NAMALWA (cell line): ENCODE data around the gene AGAP1.
"Not testable (repeated sequence)": the region's sequence is repeated elsewhere in the genome, so short reads cannot be mapped to it uniquely, and the experiment has no call there.

Experiments used
- DNase-seq: peaks from one replicate; pipeline ENCODE4 v3.0.0-alpha.2; 2015; ENCODE audit warnings: low spot score

The AGAP1 gene

DNA sequence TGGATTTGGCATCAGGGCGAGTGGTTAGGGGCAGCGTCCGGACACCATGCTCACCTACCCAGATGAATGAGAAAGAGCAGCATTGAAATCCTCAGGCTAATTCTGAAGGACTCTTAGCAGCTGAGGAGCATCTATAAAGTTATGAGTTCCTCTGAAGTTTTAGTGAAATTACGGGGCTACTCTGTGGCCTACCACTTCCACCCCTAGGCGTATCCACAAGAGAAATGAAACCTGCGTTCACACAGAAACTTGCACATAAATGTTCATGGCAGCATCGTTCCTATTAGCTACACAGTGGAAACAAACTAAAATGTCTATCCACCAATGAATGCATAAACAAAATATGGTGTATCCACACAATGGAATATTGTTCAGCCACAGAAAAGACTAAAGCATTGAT lies 576.4 kb downstream of the AGAP1 start:
- no peak for DNase-seq

DNA sequence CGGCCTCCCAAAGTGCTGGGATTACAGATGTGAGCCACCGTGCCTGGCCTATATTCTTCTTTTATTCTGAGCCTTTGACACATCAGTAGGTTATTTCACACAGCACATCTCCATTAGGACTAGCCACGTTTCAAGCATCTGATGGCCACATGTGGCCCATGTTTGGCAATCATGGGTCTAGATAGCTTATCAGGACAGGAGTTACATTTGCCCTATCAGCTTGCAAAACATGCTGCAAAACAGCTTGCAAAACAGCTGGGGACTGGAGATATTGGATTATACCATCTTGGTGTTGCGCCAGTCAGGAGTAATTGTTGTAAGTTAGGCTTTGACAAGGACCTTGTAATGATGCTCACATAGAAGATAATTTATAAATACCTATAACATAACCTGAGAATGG lies 579.4 kb downstream of the AGAP1 start:
- DNase-seq = no peak

DNA sequence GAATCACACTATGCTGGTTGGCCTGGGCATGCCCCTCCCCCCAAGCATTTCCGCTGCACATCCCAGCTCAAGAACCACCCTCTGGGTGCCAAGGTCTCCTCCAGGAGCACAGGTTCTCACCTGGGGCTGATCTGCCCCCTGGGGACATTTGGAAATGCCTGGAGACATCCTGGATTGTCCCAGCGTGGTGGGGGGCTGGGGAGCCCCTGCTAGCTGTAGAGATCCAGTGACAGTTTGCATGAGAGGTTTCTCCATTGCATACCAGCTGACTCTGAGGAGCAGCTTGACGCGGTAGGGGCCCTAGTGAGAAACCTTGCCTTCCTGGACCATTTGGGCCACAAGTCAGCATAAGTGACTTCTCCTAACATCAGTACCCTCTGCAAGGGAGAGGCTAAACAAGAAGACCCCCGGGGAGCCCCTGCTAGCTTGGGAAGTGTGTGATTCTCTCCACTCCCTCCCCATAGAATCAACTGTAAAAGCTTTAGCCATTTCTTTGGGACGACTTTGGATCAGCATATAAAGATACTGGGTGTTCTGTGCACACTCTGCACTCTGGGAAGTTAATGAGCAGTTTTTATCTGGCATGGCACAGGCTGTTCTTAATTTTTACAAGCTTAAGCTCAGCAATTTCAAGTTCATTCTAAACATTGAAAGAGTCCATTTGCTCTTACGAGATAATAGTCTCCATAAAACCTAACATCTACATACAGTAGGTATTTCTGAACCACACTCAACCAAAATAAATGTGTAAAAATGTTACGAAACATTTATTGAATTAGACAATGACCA lies 580.2 kb downstream of the AGAP1 start:
- DNase-seq = no peak

DNA sequence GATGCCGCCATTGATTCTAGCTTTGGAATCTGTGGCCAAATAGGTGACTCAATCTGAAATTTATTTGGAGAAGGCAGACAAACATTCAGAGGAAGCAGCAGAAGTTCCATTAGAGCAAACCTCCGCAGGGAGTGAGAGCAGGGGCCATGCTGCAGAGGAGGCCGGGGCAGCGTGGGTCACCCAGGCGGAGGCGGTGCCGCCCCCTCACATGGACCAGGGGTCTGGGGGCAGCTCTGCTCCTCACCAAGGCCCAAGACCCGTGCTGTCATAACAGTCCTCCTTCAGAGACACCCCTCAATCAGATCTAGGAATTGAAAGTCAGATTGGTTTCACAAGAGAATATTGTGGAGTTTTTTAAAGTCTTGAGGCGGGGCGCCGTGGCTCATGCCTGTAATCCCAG lies 582.0 kb downstream of the AGAP1 start:
- DNase-seq = no peak

DNA sequence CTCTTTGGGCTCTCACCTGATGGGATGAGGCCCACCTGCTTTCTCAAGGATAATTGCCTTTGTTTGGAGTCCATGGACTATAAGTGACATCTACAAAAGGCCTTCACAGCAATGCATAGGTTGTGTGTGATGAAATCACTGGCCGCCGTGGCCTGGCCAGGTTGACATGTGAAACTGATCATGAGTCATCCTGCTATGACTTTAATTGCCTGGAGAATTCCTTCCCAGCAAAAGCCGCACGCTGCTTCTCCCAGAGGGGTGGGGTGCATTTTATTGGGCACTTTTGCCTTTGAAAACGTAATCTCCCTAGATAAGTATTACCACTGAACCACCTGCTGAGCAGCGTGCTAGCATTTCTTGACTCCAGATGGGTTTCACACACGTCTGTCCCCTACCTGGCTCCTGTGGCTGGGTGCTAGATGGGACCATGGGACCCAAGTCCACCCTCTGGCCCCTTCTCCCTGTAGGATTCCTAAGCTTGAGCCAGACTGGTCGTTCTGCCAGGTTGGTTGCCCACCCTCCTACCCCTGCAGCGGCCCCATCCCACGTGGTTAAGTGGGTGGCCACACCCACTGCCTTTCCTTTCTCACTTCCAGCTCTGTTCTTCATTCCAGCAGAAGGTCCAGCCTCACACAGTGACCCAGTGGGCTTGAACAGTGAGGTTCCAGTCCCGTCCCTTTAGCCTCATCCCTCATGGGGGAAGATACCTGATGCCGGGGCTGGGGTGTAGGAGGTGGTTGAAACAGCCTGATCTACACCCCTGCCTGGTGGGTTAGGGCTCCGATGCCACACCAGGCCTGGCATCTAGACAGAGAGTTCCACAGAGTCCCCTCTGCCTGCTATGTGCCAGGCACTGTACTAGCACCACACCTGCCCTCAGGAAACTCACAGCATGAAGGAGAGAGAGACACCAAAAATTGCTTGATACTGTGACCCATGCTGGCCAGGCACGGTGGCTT lies 584.7 kb downstream of the AGAP1 start:
- no peak for DNase-seq

DNA sequence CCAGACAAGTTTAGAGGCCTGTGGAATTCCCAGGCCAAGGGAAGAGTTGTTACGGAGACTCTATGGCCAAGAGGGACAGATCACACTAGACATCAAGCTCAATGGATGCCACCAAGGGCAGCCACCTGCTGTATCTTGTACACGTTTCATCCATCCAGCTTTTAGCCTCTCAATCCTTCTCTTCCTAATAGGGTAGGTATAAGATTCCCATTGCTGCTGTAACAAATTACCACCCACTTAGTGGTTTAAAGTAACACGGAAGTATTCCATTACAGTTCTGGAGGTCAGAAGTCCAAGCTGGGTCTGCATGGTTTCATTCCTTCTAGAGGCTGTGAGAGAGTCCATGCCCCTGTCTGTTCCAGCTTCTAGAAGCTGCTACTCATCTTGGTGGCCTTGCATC lies 586.6 kb downstream of the AGAP1 start:
- DNase-seq = no peak

DNA sequence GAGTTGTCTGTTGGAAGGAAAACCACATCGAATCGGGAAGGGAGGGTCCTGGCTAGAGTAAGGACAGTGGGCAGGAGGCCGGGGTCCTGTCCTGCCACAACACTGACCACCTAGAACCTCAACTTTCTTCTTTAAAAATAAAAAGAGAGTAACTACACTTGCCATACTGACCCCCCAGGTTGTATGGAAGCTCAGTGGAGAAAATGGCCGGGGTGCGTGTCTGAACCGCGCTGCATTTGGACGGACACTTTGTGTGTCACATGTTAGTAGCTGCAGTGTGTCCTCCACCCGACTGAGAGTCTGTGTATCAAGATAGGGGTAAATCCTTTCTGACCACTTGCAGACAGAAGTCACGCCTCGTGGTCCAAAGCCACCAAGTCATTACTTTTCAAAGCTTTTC lies 587.3 kb downstream of the AGAP1 start:
- DNase-seq = no peak

DNA sequence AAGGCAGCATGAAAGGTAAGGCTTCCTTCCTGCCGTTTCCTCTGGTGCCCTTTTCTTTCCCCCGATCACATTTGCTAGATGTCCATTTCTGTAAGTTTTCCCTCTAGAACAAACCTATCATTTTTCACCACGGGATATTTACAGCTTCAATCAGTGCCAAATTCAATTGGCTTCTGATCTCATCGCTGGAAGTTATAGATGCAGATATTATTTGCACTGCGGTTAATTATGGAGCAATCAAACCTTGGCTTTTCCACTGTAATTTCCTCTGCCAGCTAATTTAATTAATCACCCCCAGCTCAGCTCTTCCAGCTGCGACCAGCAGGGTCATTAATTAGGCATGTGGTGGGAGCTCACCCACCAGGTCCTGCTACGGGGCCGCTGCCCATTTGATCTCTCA lies 588.2 kb downstream of the AGAP1 start:
- DNase-seq = no peak

DNA sequence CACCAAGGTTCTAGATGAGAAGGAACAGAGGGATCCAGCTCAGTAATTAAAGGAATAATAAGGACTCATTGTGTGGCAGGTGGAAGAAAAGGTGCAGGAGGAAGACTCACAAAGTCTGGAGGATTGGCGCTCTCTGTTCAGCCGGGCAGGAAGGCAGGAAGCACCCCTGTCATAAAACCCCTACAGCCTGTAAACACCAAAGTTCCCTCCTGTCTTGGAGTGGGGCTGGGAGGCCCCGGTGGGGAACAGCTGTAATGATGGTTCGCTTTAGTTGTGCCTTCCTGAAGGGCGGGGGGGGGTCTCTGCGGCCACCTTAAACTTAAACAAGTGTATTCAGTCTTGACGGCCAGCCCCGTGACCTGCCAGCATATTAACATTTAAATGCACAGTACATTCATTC lies 590.1 kb downstream of the AGAP1 start:
- DNase-seq = no peak

DNA sequence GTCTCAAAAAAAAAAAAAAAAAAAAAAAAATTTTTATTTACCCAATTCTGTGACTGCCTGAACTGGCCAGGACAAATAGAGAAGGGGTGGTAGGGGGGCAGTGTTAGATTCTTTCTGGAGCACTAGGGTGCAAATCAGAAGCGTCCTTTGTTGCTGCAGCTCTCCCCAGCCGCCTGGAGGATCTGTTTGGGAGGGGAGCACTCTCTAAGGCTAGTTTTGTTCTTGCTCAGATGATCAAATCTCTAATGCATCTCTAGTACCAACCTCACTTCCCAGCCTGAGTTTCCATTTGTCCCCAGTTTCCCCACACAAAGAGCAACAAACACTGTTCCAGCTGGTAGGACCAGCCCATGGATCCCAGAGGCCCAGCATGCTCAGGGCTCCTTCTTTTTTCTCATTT lies 591.4 kb downstream of the AGAP1 start:
- no peak for DNase-seq

DNA sequence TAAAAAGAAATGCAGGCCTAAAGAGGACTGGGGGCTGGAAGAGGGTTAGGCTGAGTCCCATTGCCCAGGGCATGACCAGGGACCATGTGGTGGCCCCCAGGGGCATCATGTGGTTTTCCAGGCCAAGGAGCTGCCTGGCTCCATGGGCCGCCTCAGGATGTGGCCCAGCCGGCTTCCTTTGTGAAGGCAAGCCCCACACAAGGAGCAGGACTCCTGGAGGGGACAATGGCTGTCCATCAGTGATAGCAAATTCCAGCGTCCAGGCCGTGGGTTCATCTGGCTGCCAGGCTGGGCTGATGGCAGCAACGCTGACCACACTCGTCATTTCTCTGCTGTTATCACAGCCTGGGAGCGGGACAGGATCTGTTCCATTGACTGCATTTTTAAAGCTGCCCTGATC lies 591.8 kb downstream of the AGAP1 start:
- no peak for DNase-seq

DNA sequence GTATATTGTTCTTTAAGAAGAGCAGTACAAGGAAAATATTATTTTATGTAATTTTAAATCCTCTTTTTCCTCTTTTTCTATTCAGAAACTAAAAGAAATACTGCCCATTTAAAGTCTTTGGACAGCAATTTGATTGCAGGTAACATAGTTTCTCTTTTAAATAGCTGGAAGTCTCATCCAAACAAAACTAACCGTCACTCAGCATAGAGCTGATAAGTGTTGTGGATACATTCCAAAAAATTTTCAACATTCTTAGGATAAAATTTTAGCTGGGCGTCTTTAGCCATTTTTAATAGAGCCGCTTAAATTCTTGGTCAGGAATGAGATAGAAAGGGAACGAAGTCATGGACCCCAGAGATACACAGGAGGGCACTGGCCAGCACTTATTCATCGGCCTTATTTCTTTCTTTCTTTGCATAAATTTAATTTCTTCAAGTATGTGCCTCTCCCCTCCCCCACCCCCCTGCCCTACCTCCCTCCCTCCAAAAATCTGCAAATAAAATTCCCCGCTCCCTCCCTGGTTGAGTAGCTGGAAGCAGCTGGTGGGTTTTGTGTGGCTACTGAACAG lies 592.6 kb downstream of the AGAP1 start:
- DNase-seq = no peak

DNA sequence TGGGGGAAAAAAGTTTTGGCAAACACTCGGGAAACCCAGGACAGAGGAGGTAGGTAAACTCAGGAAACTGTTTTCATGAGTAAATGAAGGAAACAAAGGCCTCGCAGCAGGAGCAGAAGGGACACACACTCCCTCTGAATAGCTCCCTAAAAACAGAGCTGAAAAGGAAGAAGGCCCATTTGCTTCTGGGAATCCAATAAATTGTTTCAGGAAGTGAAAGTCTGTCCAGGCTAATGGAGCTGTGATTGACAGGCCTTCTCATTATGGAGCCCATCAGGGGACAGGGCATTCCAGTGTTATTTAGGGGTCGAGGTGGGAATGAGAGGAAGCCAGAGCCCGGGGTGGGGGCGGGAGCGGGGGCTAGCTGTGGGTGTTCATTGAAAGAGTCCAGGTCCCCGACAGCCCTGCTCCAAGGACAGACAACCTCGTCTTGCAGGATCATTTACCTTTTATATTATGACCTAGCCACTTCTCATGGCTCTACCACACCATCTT lies 593.2 kb downstream of the AGAP1 start:
- no peak for DNase-seq

DNA sequence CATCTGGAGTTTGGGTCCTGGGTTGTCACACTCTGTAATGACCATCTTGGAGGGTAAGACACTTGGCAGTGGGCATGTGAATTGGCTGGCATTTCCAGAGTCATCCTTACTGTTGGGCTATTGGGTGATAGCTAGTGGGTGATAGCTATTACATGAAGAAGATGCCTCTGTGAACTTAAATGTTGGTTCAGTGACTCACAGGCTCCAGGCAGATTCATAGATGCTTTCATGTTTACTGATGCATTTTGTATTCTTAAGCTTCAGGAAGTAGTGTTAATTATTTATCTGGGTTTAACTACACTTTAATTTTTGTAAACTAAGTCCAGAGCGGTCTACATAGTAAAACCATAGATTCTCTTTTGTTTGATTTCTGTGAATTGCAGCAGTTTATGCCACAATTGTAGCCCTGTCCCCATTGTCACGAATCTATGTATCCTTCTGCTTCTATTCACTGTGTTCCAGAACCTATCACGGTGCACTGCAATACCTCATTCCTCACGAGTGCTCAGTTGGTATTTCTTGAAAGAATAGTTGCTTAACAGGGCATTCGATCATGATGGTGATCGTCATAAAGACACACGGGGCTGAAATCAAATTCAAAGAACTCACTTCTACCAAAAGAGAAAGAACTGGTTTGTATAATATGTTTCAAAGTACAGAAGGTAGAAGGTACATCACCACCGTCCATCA lies 594.7 kb downstream of the AGAP1 start:
- no peak for DNase-seq

DNA sequence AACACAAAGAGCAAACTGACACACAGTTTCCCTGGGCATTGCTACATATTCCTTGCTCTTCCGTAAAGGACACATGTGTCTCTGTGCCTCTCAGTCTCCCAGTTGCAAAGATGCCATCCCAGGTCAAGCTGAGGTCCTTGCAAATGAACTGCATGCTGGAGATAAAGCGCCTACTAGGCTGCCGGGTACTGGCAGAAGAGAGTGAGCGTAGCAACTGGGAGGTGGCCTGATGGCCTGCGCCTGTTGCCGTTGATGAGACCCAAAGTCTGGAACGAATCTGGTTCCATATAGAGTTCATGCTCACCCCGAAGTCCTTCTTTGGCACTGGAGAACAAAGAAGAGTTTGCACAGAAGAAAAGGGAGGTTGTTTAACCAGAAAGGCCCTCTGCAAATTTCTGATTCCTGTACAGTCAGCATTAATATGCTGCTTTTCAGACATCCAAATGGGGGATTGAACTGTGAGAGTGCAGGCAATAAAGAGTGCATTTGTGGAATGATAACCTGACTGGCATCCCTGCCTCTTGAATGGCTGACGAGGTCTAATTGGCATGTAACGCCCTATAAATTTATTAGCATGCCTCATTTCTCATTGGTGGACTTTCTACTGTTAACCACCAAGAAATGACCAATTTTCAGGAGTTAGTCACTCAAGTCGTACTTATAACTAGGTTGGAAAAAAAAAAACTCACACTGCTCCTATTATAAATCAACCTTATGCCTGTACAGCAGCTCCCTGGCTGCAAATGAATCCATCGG lies 595.6 kb downstream of the AGAP1 start:
- DNase-seq = no peak

DNA sequence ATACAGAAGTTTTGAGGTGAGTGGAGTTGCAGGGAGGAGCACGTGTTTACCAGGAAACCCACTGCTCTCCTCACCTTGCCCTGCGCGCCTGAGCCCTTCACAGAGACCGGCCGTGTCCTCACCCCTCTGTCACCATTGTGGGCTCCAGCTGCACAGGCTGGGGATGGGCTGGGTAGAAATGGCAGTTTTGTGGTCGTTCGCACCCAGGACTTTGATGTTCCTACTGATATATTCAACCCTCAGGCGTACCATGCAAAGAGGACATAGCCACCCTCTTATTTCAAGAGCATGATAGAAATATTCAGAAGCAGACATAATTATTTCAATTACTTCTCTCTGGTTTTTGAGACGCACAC lies 596.2 kb downstream of the AGAP1 start:
- no peak for DNase-seq

DNA sequence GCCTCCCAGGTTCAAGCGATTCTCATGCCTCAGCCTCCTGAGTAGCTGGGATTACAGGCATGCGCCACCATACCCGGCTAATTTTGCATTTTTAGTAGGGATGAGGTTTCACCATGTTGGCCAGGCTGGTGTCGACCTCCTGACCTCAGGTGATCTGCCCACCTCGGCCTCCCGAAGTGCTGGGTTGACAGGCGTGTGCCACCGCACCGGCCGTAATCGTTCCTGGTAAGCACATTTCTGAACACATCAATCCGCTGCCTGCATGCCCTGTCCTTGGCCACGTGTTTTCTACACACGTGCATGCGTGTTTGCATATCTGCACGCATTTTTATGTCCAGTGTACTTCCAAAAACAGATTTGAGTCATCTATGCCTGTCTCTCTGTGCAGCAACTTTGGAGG lies 597.0 kb downstream of the AGAP1 start:
- not testable (repeated sequence) for DNase-seq

DNA sequence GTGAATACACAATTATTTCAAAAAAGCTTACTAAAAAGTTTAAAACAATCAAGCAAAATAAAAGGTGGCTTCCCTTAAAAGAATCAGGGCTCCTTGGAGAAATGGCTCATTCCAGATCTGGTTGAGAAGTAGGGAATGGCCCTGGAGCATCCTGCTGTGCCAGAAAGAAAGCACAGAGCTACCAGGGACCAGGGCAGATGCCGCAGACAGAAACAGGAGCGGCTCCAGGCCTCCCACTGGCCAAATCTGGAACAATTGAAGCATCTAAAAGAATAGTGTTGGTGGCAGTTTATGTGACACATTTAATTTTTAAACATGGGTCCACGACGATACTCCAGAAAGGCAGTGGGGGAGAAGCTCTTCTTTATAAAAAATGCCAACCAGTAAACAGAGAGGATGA lies 598.9 kb downstream of the AGAP1 start:
- DNase-seq = no peak

DNA sequence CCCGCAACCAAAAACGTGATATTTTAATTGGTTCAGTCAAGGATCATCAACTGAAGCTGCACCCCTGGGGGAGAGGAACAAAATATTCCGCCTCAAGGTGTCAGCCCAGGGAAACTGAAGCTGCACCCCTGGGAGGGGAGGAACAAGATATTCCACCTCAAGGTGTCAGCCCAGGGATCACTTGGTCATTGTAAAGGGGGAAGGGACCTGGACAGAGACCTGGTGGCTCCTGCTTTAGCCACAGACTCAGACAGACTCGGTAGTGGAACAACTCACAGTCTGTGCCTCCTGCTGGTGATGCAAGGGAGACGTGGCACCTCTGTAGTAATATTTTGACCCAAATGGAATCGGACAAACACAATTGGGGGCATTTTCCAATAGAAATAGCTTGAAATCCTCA lies 599.3 kb downstream of the AGAP1 start:
- DNase-seq = no peak

DNA sequence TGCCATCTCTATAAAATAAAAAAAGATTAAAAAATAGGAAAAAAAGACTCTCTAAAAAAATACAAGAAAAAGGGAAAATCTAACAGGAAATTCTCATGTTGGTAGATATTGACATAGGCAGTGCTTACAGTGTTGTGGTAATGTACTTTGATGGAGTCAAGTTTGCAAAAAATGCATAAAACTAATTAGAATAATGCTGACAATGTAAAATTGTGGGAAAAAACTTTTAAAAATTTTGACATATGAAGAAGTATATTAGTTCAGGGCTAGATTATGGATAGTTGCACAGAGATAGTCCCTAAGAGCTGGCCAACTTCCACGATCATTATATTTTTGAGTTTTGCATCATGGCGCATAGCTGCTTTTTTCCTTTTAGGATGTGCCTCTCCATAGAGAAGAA lies 601.7 kb downstream of the AGAP1 start:
- no peak for DNase-seq

DNA sequence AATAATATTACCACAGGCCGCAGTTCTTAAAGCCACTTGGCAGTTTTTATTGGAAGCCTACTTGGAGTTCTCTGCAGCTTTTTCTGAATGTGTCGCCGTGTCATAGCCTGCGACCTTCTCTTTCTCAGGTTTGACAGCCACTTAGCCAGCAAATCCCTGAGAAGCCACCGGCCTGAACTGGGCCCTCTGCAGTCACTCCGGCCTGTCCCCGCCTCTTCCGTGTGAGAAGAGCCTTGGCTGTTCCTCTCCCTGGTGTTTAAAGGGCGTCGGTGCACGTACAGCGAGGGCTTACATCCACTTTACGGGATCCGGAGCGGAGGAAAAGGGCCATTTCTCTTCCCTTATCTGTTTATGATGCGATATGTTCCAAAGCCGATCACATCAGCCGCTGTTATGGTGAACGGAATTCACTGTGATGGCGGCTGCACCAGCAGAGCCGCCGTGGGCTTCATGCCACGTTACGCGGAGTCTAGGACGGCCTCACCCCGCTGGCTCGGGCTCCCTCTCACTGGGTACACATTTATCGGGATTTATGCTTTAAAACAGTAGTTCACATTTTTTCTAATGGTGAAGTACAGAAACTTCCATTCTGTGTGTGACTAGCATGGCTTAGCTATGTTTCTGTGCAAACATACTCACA lies 607.6 kb downstream of the AGAP1 start:
- no peak for DNase-seq
